GM18502 (cell line): ENCODE data around the gene DDX23.

ENCODE experiments used
- ATAC-seq: cut with Tn5 transposase; IDR thresholded peaks from one replicate; pipeline ENCODE4 v1.9.1; 2021; ENCODE audit warnings: mild to moderate bottlenecking; ENCODE audit not compliant: unreplicated experiment, poor library complexity

Gene DDX23

GRCh38 chr12:48826209-48826855, 25.6 kb downstream of the DDX23 start:
- no peak for ATAC-seq

DNA sequence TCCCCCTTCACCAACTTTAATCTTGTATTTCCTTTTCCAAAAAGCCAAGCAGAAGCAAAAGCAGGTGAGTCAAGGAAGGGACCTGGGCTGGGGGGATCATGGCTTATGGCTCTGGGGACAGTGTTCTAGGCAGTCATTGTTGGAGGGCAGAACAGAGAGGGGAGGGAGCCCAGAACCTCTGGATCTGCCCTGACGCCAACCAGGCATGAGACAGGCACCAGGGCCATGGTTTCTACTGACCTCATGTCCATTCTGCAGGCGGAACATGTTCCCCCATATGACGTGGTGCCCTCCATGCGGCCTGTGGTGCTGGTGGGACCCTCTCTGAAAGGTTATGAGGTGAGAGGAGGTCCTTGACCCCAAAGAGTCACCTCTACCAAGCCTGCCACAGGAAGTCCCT, 27.1 kb downstream of the DDX23 start:
- ATAC-seq = no peak

- ATAC-seq = no peak
Observed at GRCh38 chr12:48824112-48824511, 27.9 kb downstream of the DDX23 start.

GRCh38 chr12:48823281-48823680, 28.7 kb downstream of the DDX23 start:
- ATAC-seq = no peak

DNA sequence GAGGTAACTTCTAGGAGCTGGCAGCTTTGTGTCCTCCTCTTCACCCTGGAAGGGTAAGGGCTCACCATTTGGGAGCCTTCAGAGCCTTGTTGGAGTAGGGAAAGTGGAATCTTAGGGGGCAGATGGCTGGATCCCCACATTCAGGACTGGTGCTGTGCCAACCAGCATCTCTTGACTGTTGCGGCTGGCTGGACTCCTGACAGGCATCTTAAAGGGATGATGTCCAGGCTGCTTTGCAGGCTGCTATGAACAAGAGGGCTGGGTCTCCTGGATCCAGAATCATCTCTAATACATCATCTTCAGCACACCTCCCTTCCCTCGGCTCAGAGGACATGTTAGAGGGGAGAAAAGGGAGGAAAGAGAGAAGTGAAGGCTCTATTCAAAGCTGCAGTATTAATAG, 29.3 kb downstream of the DDX23 start:
- ATAC-seq = no peak

GRCh38 chr12:48822139-48822538, 29.8 kb downstream of the DDX23 start:
- ATAC-seq = no peak

DNA sequence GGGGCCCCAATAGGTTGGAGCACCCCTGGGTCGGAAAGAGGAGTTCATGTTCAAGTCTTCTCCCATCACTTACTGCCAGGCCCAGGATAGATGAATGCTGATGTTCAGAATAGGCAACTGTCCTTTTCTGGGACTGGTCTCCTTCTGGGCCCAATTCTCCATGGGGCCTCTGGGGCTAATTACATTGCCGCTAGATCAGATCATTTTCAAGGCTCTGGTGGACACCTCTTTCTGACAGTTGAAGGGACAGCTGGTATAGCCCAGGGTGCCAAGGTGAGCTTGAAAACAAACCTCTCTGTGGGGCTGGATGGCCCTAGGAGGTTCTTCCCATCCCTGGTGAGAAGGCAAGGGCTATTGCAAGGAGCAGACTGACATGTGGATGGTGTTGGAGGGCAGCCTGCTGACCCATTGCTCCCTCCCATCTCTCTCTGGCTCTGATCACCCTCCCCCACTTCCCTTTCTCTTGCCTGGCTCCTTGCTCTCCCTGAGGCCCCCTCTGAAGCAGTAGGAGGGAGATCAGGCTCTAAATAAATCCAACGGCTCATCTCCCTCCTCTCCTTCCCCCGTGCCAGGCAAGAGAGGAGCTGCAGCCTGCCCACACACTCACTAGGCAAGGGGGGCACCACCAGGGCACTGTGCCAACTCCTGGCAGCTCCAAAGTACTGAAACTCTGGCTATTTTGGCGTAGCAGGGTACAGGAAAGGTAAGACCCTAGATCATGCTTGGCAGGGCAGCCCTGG, 31.8 kb downstream of the DDX23 start:
- no peak for ATAC-seq

- no peak for ATAC-seq
Observed at GRCh38 chr12:48818831-48819590, 33.0 kb downstream of the DDX23 start.

DNA sequence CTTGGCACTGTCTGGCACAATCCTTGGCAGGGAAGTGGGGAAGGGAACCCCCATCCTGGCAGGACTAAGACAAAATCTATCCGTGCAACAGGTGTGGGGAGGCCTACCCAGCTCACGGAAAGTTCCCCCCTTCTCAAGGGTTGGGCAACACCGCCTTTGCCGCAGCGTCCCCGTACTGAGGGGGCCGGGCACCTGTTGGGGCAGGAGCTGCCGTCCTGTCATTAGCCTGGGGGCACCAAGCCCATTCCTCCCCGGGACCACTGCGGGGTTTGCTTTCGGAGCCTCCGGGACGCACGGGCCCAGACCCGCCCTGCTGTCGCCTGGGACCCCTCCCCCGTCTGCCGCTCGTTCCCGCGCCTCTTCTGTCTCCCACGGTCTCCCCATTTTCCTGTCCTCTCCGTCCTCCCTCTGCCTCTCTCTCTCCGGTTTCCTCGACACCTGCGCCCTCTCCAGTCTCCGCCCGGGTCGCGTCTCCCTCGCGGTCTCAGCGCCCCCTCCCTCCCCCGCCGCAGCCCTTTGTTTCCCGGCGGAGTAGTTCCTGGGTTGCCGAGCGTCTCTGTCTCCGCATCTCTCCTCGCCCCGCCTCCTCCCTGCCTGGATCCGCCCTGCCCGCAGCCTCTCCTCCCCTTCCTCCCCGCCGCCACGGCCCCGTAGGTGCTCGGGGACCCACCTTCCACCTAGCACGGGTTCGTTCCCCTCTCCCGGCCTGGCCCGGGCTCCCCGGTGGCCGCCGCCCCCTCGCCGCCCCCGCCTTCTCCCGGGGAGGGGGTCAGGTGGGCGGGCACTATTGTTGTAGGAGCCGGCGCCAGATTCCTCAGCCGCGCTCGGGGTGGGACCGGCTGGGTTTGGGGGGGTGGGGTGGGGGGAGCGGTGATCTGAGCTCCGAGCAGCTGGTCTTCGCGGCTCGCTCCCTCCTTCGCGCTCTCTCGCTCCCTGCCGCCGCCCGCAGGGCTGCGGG, 33.8 kb downstream of the DDX23 start, which contains the start of gene CACNB3:
CACNB3 (plus strand) TSS at position 624 of the 958 bp plus-strand sequence. CDS start 434 bp downstream, outside the sequence.
- ATAC-seq = no peak

GRCh38 chr12:48816143-48816854, 35.7 kb downstream of the DDX23 start:
- ATAC-seq = no peak

GRCh38 chr12:48815126-48816110, 36.5 kb downstream of the DDX23 start:
- ATAC-seq = peak; percentile 24

DNA sequence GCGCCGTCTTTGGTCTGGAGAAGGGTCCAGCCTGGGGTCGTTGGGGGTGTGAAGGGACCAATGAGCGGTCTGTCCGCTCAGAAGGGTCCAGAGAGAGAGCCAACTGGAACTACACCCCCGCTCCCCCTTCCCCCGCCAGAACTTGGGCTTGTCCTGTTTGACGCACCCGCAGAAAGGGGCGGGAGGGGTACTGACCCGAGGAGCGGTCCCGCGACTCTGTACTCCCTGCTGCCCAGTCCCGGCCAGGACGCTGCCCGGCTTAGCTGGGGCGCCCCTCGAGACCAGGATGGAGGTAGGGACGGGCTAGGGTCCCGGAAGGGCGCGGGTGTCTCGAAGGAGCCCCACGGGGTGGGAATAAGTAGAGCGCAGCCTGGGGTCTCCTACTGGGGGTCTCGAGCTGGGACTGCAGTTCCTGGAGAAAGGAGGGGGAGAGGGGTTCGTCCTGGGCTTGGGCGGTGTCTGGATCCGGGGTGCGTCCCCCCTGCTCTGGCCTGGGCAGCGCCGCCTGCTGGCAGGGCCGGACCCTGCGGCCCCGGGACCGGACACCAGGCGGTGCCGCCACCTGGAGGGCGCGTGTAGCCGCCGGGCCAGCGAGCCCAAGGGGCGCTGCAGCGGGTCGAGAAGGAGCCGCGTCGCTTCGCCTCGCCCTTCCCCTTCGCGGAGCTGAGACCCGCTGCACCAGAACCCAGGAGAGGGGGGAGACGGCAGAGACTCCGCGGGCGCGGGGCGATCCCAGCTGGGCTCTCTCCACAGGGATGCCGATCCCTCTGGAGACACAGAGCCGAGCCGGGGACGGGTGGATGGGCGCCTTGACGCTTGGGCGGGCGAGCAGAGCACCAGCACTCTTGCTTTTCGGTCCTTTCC, 37.5 kb downstream of the DDX23 start:
- ATAC-seq = peak; percentile 82

DNA sequence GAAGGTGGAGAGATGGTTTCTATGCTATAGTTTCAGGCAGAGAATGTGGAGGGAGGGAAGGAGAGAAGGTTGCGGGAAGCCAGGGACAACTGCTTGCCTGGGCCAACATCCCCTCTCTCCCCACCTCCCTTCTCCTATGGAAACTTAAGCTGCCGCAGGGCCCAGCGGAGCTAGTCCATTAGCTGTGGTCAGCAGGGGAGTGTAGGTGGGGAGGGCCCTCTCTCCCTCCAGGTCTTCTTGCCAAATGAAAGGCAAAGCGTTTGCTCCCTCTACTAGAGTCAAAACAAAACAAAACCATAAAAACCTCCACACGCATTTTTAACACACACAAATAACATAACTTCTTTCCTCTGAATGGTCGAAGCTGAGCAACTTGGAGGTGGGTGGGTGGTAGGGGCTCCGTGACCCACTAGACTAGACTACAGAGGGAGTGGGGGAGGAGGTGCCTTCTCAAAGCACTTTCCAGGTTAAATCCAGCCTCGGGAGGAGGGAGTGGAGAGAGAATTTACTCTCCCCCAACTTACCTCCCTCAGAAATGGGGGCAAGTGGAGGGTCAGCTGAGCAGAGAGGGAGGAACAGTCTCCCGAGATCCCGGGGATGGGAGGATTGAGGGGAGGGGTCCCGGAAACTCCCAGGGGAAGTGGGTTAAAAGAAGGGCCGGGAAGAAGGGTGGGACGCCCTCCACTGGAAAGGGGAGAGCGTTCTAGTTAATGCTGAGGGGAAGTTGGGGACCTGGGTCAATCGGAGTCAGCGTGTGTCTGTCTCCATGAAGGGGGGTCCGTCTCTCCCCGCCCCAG, 38.3 kb downstream of the DDX23 start:
- ATAC-seq = no peak

GRCh38 chr12:48812389-48812788, 39.6 kb downstream of the DDX23 start:
- no peak for ATAC-seq

- ATAC-seq = no peak
Observed at GRCh38 chr12:48811437-48812090, 40.4 kb downstream of the DDX23 start.

GRCh38 chr12:48810903-48811431, 41.0 kb downstream of the DDX23 start:
- ATAC-seq = no peak
